ENCODE results near the gene UBAP2L.

DNA sequence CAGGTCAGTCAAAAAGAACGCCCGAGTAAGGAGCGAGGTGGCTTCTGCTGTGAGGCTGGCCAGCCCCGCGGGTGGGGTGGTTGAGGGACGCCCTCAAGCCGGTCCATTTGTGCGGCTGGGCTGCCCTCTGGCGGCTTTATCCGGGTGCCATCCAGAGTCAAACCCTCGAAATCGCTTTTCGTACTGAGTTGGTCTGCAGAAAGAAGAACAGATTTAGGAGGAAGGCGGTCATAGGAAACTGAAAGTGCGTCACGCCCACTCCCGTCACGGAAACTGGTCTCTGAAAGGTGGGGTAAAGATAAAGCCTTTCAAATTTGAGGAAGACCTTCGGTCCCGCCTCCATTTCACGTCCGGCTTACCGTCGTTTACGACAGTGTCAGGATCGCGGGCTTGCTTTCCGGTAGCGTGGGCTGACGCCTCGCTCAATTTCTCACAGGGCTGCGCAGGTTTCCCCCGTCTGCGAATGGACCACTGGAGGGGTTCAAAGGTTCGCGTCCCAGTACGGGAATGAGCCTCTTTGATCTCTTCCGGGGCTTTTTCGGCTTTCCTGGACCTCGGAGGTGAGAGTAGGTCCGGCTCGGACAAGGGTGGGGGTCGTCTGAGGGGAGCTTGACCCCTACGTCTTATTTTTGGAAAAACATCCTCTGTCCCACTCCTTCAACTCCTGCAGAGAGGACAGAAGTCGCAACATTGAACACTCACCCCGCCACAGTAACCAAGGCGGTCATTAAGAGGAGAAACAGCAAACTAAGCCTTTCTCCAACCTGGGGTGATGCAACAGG lies 51.7 kb downstream of the UBAP2L start, which contains the start of gene HAX1:
- TF ChIP-seq, protein P1, sequence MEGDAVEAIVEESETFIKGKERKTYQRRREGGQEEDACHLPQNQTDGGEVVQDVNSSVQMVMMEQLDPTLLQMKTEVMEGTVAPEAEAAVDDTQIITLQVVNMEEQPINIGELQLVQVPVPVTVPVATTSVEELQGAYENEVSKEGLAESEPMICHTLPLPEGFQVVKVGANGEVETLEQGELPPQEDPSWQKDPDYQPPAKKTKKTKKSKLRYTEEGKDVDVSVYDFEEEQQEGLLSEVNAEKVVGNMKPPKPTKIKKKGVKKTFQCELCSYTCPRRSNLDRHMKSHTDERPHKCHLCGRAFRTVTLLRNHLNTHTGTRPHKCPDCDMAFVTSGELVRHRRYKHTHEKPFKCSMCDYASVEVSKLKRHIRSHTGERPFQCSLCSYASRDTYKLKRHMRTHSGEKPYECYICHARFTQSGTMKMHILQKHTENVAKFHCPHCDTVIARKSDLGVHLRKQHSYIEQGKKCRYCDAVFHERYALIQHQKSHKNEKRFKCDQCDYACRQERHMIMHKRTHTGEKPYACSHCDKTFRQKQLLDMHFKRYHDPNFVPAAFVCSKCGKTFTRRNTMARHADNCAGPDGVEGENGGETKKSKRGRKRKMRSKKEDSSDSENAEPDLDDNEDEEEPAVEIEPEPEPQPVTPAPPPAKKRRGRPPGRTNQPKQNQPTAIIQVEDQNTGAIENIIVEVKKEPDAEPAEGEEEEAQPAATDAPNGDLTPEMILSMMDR (IDR thresholded peaks at IDR 0.05; ENCODE audit: borderline replicate concordance, extremely low read depth, low read length, poor library complexity, severe bottlenecking), result peak; percentile 85
- no peak for TF ChIP-seq EZH2 (IDR thresholded peaks at IDR 0.05; ENCODE audit: borderline replicate concordance, low read depth, low read length, severe bottlenecking)
